IgD-negative memory B cell (primary cell): Measurements from ENCODE around the gene TCL1A. TPM values are rescaled to one million over a fixed set of nuclear protein-coding genes. Genes with fewer than 3 reads are reported as not detected.

Source experiments
- H3K27ac Mint-ChIP-seq, 3 donors: one replicate each; pipeline ENCODE4 v1.8.0; 2020 to 2022; ENCODE audit warnings: mild to moderate bottlenecking in 3 of 3, mixed read lengths in 3 of 3, moderate library complexity in 1 of 3
- H3K27me3 Mint-ChIP-seq: one replicate; pipeline ENCODE4 v1.8.0; 2021; ENCODE audit warnings: mixed read lengths
- H3K36me3 Mint-ChIP-seq: one replicate; pipeline ENCODE4 v1.8.0; 2020; ENCODE audit warnings: mild to moderate bottlenecking, mixed read lengths
- H3K4me1 Mint-ChIP-seq, 3 donors: one replicate each; pipeline ENCODE4 v1.8.0; 2020 to 2022; ENCODE audit warnings: mixed read lengths in 3 of 3, mild to moderate bottlenecking in 1 of 3
- H3K4me3 Mint-ChIP-seq, 4 donors: one replicate each; pipeline ENCODE4 v1.8.0; 2020 to 2022; ENCODE audit warnings: mild to moderate bottlenecking in 4 of 4, mixed read lengths in 4 of 4, moderate library complexity in 3 of 4
- H3K9me3 Mint-ChIP-seq, 3 donors: one replicate each; pipeline ENCODE4 v1.8.0; 2020 to 2021; ENCODE audit warnings: mixed read lengths in 3 of 3, mild to moderate bottlenecking in 1 of 3
- polyA plus RNA-seq: library from polyadenylated mRNA; unstranded; fragments of 300-500 nt; fragmentation: Illumina TruSeq; gene quantifications from one replicate; pipeline ENCODE4 v1.2.3, GENCODE V29; 2021

TCL1A gene
- polyA plus RNA-seq, 1 donor from 2014 or later, result 4.9 TPM

DNA sequence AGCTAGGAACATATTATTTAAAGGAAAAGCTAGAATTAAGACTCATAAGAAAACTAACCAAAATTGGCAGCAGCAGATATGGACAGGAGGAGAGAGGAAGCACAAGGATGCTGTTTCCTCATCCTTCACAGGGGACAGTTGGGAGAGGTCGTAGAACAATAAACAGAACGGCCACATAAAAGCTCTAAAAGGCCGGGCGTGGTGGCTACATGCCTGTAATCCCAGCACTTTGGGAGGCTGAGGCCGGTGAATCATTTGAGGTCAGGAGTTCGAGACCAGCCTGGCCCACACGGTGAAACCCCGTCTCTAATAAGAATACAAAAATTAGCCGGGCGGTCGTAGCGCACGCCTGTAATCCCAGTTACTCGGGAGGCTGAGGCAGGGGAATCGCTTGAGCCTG lies 17.2 kb downstream of the TCL1A start:
- H3K27me3 Mint-ChIP-seq, result peaks cover 69% of the 10 kb centered on the region
- H3K9me3 Mint-ChIP-seq, result no peaks in the 10 kb centered on the region
- H3K27ac Mint-ChIP-seq, result no peak overlapping the region
- peaks cover 1% of the 10 kb centered on the region for H3K36me3 Mint-ChIP-seq
- H3K4me3 Mint-ChIP-seq, result peak overlapping the region in 1 of 4 donors; percentile 43
- H3K4me1 Mint-ChIP-seq, result peaks cover 21 to 25% (median 23%) of the 10 kb centered on the region in 3 donors

DNA sequence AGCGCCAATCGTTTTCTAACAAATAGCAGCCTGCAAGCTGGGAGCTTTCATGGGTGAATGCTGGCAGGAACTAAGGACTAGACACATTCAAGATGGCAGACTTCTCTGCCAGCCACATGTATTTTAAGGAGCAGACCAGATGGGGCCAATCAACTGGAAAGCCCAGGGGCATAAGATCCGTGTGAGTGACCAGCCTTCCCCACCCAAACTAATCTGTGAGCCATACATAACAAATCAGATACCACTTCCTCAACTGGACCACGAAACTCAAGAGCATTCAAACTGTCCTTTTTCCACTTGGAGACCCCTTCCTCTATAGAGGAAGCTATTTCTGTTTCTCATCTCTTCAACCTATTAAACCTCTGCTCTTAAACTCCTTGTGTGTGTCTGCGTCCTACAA lies 18.0 kb downstream of the TCL1A start:
- peak overlapping the region in 2 of 4 donors; percentile 50 to 79 for H3K4me3 Mint-ChIP-seq
- peaks cover 21 to 25% (median 23%) of the 10 kb centered on the region in 3 donors for H3K4me1 Mint-ChIP-seq
- H3K27me3 Mint-ChIP-seq, result peaks cover 68% of the 10 kb centered on the region

GRCh38 chr14:95695051-95695450 lies 18.9 kb downstream of the TCL1A start:
- peaks cover 67% of the 10 kb centered on the region for H3K27me3 Mint-ChIP-seq
- H3K9me3 Mint-ChIP-seq, result no peaks in the 10 kb centered on the region
- no peaks in the 10 kb centered on the region for H3K36me3 Mint-ChIP-seq
- H3K4me1 Mint-ChIP-seq, result peaks cover 21 to 25% (median 23%) of the 10 kb centered on the region in 3 donors
- no peak overlapping the region for H3K4me3 Mint-ChIP-seq
- no peak overlapping the region for H3K27ac Mint-ChIP-seq

More for the DNA sequence above, 18.0 kb downstream of the TCL1A start:
- H3K9me3 Mint-ChIP-seq, result no peaks in the 10 kb centered on the region
- H3K27ac Mint-ChIP-seq, result no peak overlapping the region
- H3K36me3 Mint-ChIP-seq, result peaks cover 1% of the 10 kb centered on the region

- H3K4me3 Mint-ChIP-seq, result no peak overlapping the region
- H3K27ac Mint-ChIP-seq, result no peak overlapping the region
- peaks cover 8 to 10% (median 10%) of the 10 kb centered on the region in 3 donors for H3K4me1 Mint-ChIP-seq
- H3K9me3 Mint-ChIP-seq, result no peaks in the 10 kb centered on the region
- peaks cover 51% of the 10 kb centered on the region for H3K27me3 Mint-ChIP-seq
- H3K36me3 Mint-ChIP-seq, result no peaks in the 10 kb centered on the region
These were observed 21.8 kb downstream of the TCL1A start for GRCh38 chr14:95692109-95692508.

DNA sequence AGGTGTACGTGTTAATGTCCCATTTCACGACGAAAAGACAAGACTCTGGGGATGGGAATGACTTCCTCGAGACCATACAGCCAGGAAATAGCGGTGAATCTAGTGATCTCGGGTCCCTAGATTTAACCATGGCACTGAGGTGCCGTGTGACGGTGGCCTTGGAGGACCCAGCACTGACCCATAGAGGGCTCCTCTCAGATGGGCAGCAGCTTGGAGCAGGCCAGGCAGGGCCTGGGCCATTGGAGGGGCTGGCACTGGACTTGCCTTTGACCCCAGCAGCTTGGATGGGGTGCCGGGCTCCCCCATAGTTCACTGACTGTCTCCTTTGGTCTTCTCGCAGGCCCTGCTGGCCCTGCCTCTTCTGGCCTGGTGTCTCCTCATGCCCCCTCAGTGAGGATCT lies 22.3 kb downstream of the TCL1A start:
- H3K4me1 Mint-ChIP-seq, result peaks cover 5 to 9% (median 8%) of the 10 kb centered on the region in 3 donors
- peaks cover 52% of the 10 kb centered on the region for H3K27me3 Mint-ChIP-seq
- H3K4me3 Mint-ChIP-seq, result no peak overlapping the region
- no peak overlapping the region for H3K27ac Mint-ChIP-seq
- H3K36me3 Mint-ChIP-seq, result no peaks in the 10 kb centered on the region
- no peaks in the 10 kb centered on the region for H3K9me3 Mint-ChIP-seq

GRCh38 chr14:95690815-95691214 lies 23.1 kb downstream of the TCL1A start:
- H3K4me3 Mint-ChIP-seq, result no peak overlapping the region
- H3K27me3 Mint-ChIP-seq, result peaks cover 47% of the 10 kb centered on the region
- no peaks in the 10 kb centered on the region for H3K9me3 Mint-ChIP-seq
- H3K4me1 Mint-ChIP-seq, result peaks cover 0 to 5% (median under 1%) of the 10 kb centered on the region in 3 donors
- H3K27ac Mint-ChIP-seq, result no peak overlapping the region
- no peaks in the 10 kb centered on the region for H3K36me3 Mint-ChIP-seq

GRCh38 chr14:95689441-95689840 lies 24.5 kb downstream of the TCL1A start:
- Mint-ChIP-seq H3K9me3 (no peaks in the 10 kb centered on the region), H3K36me3 (no peaks in the 10 kb centered on the region), H3K4me1 (peaks cover 0 to 2% (median 0%) of the 10 kb centered on the region in 3 donors), H3K4me3 (no peak overlapping the region), H3K27me3 (peaks cover 39% of the 10 kb centered on the region), H3K27ac (no peak overlapping the region)

DNA sequence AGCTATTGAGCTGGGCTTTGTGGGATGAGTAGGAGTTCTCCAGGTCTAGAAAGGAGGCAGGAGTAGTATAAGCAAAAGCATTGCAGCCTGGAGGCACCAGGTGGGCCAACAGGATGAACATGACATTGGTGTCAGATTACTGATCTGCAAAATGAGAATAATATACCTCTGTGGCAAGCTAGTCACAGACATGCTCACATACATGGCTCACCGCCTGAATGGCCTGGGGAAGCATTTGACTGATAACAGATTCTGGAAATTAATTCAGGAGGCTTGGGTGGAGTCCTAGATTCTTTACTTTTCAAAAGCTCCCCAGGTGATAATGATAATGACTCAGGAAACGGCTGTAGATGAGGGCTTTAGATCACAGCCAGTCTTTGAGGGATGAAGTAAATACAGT lies 27.0 kb downstream of the TCL1A start:
- H3K4me3 Mint-ChIP-seq, result no peak overlapping the region
- no peaks in the 10 kb centered on the region for H3K36me3 Mint-ChIP-seq
- H3K27ac Mint-ChIP-seq, result no peak overlapping the region
- H3K4me1 Mint-ChIP-seq, result no peaks in the 10 kb centered on the region
- peaks cover 27% of the 10 kb centered on the region for H3K27me3 Mint-ChIP-seq
- H3K9me3 Mint-ChIP-seq, result no peaks in the 10 kb centered on the region

DNA sequence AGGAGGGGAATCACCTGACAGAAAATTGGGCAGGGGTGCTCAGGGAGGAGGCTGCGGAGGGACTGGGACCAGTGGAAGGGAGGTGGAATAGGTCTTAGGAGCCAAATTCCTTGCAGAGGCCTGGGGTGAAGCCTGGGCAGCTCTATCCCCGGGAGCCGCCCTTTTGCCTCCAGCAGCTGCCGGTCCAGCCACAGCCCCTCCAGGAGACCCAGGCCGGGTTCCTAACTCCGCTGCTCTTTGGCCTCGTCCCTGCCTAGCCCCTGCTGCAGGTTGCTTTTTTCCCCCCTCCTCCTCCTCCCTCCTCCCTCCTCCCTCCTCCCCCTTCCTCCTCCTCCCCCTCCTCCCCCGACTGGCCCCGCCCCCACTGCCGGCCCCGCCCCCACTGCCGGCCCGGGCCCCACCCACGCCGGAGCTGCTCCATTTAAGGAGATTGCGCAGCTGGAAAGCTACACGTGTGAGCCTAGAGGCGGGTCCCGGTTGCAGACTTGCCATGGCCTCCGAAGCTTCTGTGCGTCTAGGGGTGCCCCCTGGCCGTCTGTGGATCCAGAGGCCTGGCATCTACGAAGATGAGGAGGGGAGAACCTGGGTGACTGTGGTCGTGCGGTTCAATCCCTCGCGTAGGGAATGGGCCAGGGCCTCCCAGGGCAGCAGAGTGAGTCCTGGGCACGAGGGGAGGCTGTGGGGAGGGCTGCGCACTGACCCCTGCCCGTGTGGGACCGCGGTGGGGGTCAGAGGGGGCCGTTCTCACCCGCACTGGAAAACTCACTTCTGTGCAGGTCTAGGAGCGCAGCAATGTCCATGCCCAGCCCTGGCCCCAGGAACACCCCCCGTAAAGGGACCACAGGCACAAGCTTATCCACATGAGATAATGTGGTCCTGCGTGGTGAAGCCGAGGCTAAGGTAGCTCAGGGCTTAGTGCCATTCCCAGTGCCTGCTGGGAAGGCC lies 27.7 kb downstream of the TCL1A start, which contains the start of gene TCL1B:
Gene TCL1B, plus strand, starts transcription at position 449 of the 945 bp plus-strand sequence. Its CDS starts 42 bp downstream, at position 491.
- peaks cover 28% of the 10 kb centered on the region for H3K27me3 Mint-ChIP-seq
- H3K27ac Mint-ChIP-seq, result no peak within 1 kb of the TSS
- H3K36me3 Mint-ChIP-seq, result no peaks in the 10 kb centered on the region
- H3K4me1 Mint-ChIP-seq, result no peaks in the 10 kb centered on the region
- no peaks in the 10 kb centered on the region for H3K9me3 Mint-ChIP-seq
- no peak within 1 kb of the TSS for H3K4me3 Mint-ChIP-seq

DNA sequence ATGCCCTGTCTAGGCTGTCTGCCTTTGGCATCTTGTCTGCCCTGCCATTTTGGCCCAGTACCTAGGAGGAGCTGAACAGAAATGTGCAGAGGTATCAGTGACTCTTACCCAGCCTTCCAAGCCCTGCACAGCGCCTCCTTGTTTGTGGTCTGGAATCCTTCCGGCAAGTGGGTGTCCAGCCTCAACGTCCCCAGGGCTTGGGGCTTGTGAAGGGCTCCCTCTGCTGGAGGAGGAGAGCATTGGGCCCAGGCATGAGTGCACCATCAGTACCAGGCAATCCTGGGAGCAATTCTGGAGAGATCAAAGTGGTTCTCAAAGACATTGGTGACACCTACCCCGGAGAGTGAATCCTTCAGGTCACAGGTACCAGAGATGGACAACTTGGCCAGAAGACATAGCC lies 30.1 kb downstream of the TCL1A start:
- Mint-ChIP-seq H3K36me3 (no peaks in the 10 kb centered on the region), H3K9me3 (no peaks in the 10 kb centered on the region), H3K4me1 (peaks cover 0 to 2% (median 0%) of the 10 kb centered on the region in 3 donors), H3K4me3 (no peak overlapping the region), H3K27me3 (peaks cover 25% of the 10 kb centered on the region), H3K27ac (no peak overlapping the region)

GRCh38 chr14:95681153-95681552 lies 32.8 kb downstream of the TCL1A start:
- no peaks in the 10 kb centered on the region for H3K9me3 Mint-ChIP-seq
- H3K4me3 Mint-ChIP-seq, result no peak overlapping the region
- H3K27ac Mint-ChIP-seq, result no peak overlapping the region
- no peaks in the 10 kb centered on the region for H3K36me3 Mint-ChIP-seq
- H3K27me3 Mint-ChIP-seq, result peaks cover 25% of the 10 kb centered on the region
- peaks cover 0 to 2% (median 0%) of the 10 kb centered on the region in 3 donors for H3K4me1 Mint-ChIP-seq

- peak overlapping the region in 1 of 3 donors; percentile 45 for H3K27ac Mint-ChIP-seq
- H3K9me3 Mint-ChIP-seq, result no peaks in the 10 kb centered on the region
- H3K4me1 Mint-ChIP-seq, result peaks cover 0 to 2% (median 0%) of the 10 kb centered on the region in 3 donors
- peaks cover 25% of the 10 kb centered on the region for H3K27me3 Mint-ChIP-seq
- no peaks in the 10 kb centered on the region for H3K36me3 Mint-ChIP-seq
- no peak overlapping the region for H3K4me3 Mint-ChIP-seq
These were observed 33.8 kb downstream of the TCL1A start for GRCh38 chr14:95679998-95680735.

GRCh38 chr14:95679148-95679815 lies 34.6 kb downstream of the TCL1A start:
- no peak overlapping the region for H3K27ac Mint-ChIP-seq
- H3K9me3 Mint-ChIP-seq, result no peaks in the 10 kb centered on the region
- no peaks in the 10 kb centered on the region for H3K36me3 Mint-ChIP-seq
- H3K4me3 Mint-ChIP-seq, result no peak overlapping the region
- H3K27me3 Mint-ChIP-seq, result peaks cover 25% of the 10 kb centered on the region
- H3K4me1 Mint-ChIP-seq, result peaks cover 0 to 2% (median 0%) of the 10 kb centered on the region in 3 donors

DNA sequence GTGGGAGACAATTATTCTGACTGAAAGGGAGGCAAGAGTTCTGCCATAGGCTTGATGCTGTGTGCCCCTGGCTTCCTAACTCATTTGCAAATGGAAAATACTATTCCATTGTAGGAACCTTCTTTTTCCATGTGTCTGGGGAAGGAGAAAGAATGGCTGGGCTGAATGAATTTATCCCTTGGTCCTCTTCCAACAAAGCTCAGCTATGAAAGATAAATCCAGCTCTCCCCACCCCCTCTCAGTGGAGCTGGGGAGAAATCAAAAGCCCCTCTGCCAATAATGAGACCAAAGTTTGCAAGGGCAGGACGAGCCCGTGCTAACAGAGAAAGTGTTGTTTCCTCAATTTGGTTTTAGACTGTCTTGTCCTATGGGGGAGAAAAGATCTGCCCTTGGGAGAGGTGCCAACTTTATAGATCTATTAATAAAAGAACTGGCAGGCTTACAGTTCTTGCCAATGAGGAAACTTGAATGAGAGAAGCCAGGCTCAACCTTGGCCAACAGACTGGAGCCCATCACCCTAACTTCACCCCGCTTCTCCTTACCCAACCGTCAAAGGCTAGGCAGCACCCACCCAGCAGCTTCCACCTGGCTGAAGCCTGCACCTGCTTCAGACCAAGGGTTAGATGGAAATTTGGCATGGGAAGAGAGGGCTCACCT lies 36.6 kb downstream of the TCL1A start:
- H3K27ac Mint-ChIP-seq, result no peak overlapping the region
- H3K4me1 Mint-ChIP-seq, result peaks cover 0 to 2% (median 0%) of the 10 kb centered on the region in 3 donors
- H3K36me3 Mint-ChIP-seq, result no peaks in the 10 kb centered on the region
- H3K9me3 Mint-ChIP-seq, result no peaks in the 10 kb centered on the region
- no peak overlapping the region for H3K4me3 Mint-ChIP-seq
- H3K27me3 Mint-ChIP-seq, result peaks cover 28% of the 10 kb centered on the region
